OCI-M1 (cell line): ENCODE results near the gene DOCK3.
"Not testable (repeated sequence)": the region's sequence is repeated elsewhere in the genome, so short reads cannot be mapped to it uniquely, and the experiment has no call there.

Experiments
- DNase-seq: peaks from one replicate; lab custom pipeline; 2025; lab: John Stamatoyannopoulos, UW

The DOCK3 gene

GRCh38 chr3:50804376-50804775 lies 129.6 kb downstream of the DOCK3 start:
- not testable (repeated sequence) for DNase-seq

- no peak for DNase-seq
Measured at GRCh38 chr3:50805321-50805720, 130.6 kb downstream of the DOCK3 start.

GRCh38 chr3:50806031-50806430 lies 131.3 kb downstream of the DOCK3 start:
- no peak for DNase-seq

GRCh38 chr3:50806806-50807205 lies 132.1 kb downstream of the DOCK3 start:
- no peak for DNase-seq

- no peak for DNase-seq
Measured at GRCh38 chr3:50807266-50807665, 132.5 kb downstream of the DOCK3 start.

- DNase-seq, result no peak
Measured at GRCh38 chr3:50811893-50812292, 137.2 kb downstream of the DOCK3 start.

- DNase-seq, result no peak
Measured at GRCh38 chr3:50815844-50816243, 141.1 kb downstream of the DOCK3 start.

GRCh38 chr3:50816894-50817293 lies 142.2 kb downstream of the DOCK3 start:
- DNase-seq, result no peak

GRCh38 chr3:50817756-50818529 lies 143.2 kb downstream of the DOCK3 start:
- DNase-seq, result no peak

- DNase-seq, result no peak
Measured at GRCh38 chr3:50819882-50820281, 145.2 kb downstream of the DOCK3 start.

- DNase-seq, result no peak
Measured at GRCh38 chr3:50825841-50826240, 151.1 kb downstream of the DOCK3 start.

GRCh38 chr3:50830451-50830850 lies 155.7 kb downstream of the DOCK3 start:
- no peak for DNase-seq

GRCh38 chr3:50831009-50831408 lies 156.3 kb downstream of the DOCK3 start:
- DNase-seq, result not testable (repeated sequence)

- DNase-seq, result no peak
Measured at GRCh38 chr3:50840983-50841489, 166.3 kb downstream of the DOCK3 start.

GRCh38 chr3:50848308-50848707 lies 173.6 kb downstream of the DOCK3 start:
- DNase-seq, result no peak

GRCh38 chr3:50850639-50851511 lies 176.1 kb downstream of the DOCK3 start:
- no peak for DNase-seq

GRCh38 chr3:50853936-50854335 lies 179.2 kb downstream of the DOCK3 start:
- DNase-seq, result no peak

GRCh38 chr3:50862221-50862620 lies 187.5 kb downstream of the DOCK3 start:
- no peak for DNase-seq

- no peak for DNase-seq
Measured at GRCh38 chr3:50873376-50874157, 198.8 kb downstream of the DOCK3 start.

GRCh38 chr3:50874876-50875275 lies 200.1 kb downstream of the DOCK3 start:
- DNase-seq, result not testable (repeated sequence)

GRCh38 chr3:50876947-50877346 lies 202.2 kb downstream of the DOCK3 start:
- DNase-seq, result no peak

- DNase-seq, result not testable (repeated sequence)
Measured at GRCh38 chr3:50882733-50883132, 208.0 kb downstream of the DOCK3 start.
